Muscle layer of duodenum (tissue), 2 donors: ENCODE results near the gene SIRPA.

Experiments used
- H3K27ac ChIP-seq: one replicate; pipeline ENCODE4 v1.7.0; 2013; ENCODE audit warnings: mild to moderate bottlenecking, low read length
- H3K27me3 ChIP-seq: one replicate; pipeline ENCODE4 v1.7.0; 2013; ENCODE audit warnings: low read depth, mild to moderate bottlenecking, control low read depth, low read length
- H3K36me3 ChIP-seq, 2 donors: one replicate each; pipeline ENCODE4 v1.7.0; 2013; ENCODE audit warnings: low read length in 2 of 2, control low read depth in 1 of 2, mild to moderate bottlenecking in 1 of 2; ENCODE audit not compliant: insufficient read depth in 2 of 2, control insufficient read depth in 1 of 2
- H3K4me1 ChIP-seq, 2 donors: one replicate each; pipeline ENCODE4 v1.7.0; 2013; ENCODE audit warnings: low read length in 2 of 2, mild to moderate bottlenecking in 2 of 2, control low read depth in 1 of 2, moderate library complexity in 1 of 2; ENCODE audit not compliant: insufficient read depth in 2 of 2, control insufficient read depth in 1 of 2
- H3K4me3 ChIP-seq, 2 donors: one replicate each; pipeline ENCODE4 v1.7.0; 2013; ENCODE audit warnings: low read length in 2 of 2, low read depth in 1 of 2, mild to moderate bottlenecking in 1 of 2
- H3K9me3 ChIP-seq, 2 donors: one replicate each; pipeline ENCODE4 v1.7.0; 2013; ENCODE audit warnings: low read length in 2 of 2, control low read depth in 1 of 2, mild to moderate bottlenecking in 1 of 2; ENCODE audit not compliant: control insufficient read depth in 1 of 2
- donor health status: healthy.

The SIRPA gene

GRCh38 chr20:1944345-1945091, 49.3 kb downstream of the SIRPA start:
- Histone ChIP-seq H3K4me1 (peaks cover 6 to 22% of the 10 kb centered on the region in 2 donors), H3K4me3 (no peak overlapping the region), H3K9me3 (no peaks in the 10 kb centered on the region), H3K36me3 (no peaks in the 10 kb centered on the region), H3K27me3 (no peaks in the 10 kb centered on the region), H3K27ac (no peak overlapping the region)

GRCh38 chr20:1945134-1945618, 50.0 kb downstream of the SIRPA start:
- no peaks in the 10 kb centered on the region for H3K27me3 ChIP-seq
- peaks cover 6 to 22% of the 10 kb centered on the region in 2 donors for H3K4me1 ChIP-seq
- no peak overlapping the region for H3K4me3 ChIP-seq
- H3K27ac ChIP-seq = peak overlapping the region; percentile 34
- no peaks in the 10 kb centered on the region for H3K36me3 ChIP-seq
- H3K9me3 ChIP-seq = no peaks in the 10 kb centered on the region

GRCh38 chr20:1945660-1946059, 50.5 kb downstream of the SIRPA start:
- no peaks in the 10 kb centered on the region for H3K27me3 ChIP-seq
- no peaks in the 10 kb centered on the region for H3K36me3 ChIP-seq
- H3K4me1 ChIP-seq = peaks cover 6 to 22% of the 10 kb centered on the region in 2 donors
- no peaks in the 10 kb centered on the region for H3K9me3 ChIP-seq
- H3K4me3 ChIP-seq = no peak overlapping the region
- peak overlapping the region; percentile 34 for H3K27ac ChIP-seq

- peak overlapping the region; percentile 21 for H3K27ac ChIP-seq
- H3K4me3 ChIP-seq = peak overlapping the region; percentile 54 to 60
- no peaks in the 10 kb centered on the region for H3K9me3 ChIP-seq
- H3K36me3 ChIP-seq = no peaks in the 10 kb centered on the region
- no peaks in the 10 kb centered on the region for H3K27me3 ChIP-seq
- H3K4me1 ChIP-seq = peaks cover 6 to 16% of the 10 kb centered on the region in 2 donors
Observed at GRCh38 chr20:1946442-1946761, 51.2 kb downstream of the SIRPA start.

- H3K4me1 ChIP-seq = peaks cover 6 to 15% of the 10 kb centered on the region in 2 donors
- no peaks in the 10 kb centered on the region for H3K36me3 ChIP-seq
- no peaks in the 10 kb centered on the region for H3K27me3 ChIP-seq
- peak overlapping the region; percentile 54 to 60 for H3K4me3 ChIP-seq
- H3K9me3 ChIP-seq = no peaks in the 10 kb centered on the region
- peak overlapping the region; percentile 21 for H3K27ac ChIP-seq
Observed at GRCh38 chr20:1946762-1947534, 51.7 kb downstream of the SIRPA start.

GRCh38 chr20:1947535-1947846, 52.3 kb downstream of the SIRPA start:
- Histone ChIP-seq H3K27ac (no peak overlapping the region), H3K36me3 (no peaks in the 10 kb centered on the region), H3K4me3 (peak overlapping the region; percentile 54 to 60), H3K9me3 (no peaks in the 10 kb centered on the region), H3K27me3 (no peaks in the 10 kb centered on the region), H3K4me1 (peaks cover 6 to 15% of the 10 kb centered on the region in 2 donors)

- H3K4me1 ChIP-seq = peaks cover 4 to 15% of the 10 kb centered on the region in 2 donors
- no peak overlapping the region for H3K27ac ChIP-seq
- H3K4me3 ChIP-seq = no peak overlapping the region
- no peaks in the 10 kb centered on the region for H3K9me3 ChIP-seq
- no peaks in the 10 kb centered on the region for H3K36me3 ChIP-seq
- no peaks in the 10 kb centered on the region for H3K27me3 ChIP-seq
Observed at GRCh38 chr20:1949347-1950100, 54.3 kb downstream of the SIRPA start.

GRCh38 chr20:1950836-1951235, 55.6 kb downstream of the SIRPA start:
- Histone ChIP-seq H3K4me1 (peaks cover 0 to 7% of the 10 kb centered on the region in 2 donors), H3K36me3 (no peaks in the 10 kb centered on the region), H3K4me3 (no peak overlapping the region), H3K9me3 (no peaks in the 10 kb centered on the region), H3K27ac (no peak overlapping the region), H3K27me3 (no peaks in the 10 kb centered on the region)

- H3K4me3 ChIP-seq = no peak overlapping the region
- no peaks in the 10 kb centered on the region for H3K27me3 ChIP-seq
- peaks cover 0 to 7% of the 10 kb centered on the region in 2 donors for H3K4me1 ChIP-seq
- no peaks in the 10 kb centered on the region for H3K9me3 ChIP-seq
- H3K27ac ChIP-seq = no peak overlapping the region
- no peaks in the 10 kb centered on the region for H3K36me3 ChIP-seq
Observed at GRCh38 chr20:1951436-1952115, 56.4 kb downstream of the SIRPA start.

GRCh38 chr20:1952737-1953530, 57.7 kb downstream of the SIRPA start:
- no peaks in the 10 kb centered on the region for H3K36me3 ChIP-seq
- H3K27me3 ChIP-seq = no peaks in the 10 kb centered on the region
- H3K27ac ChIP-seq = no peak overlapping the region

More at GRCh38 chr20:1952737-1953530, 57.7 kb downstream of the SIRPA start:
- no peaks in the 10 kb centered on the region for H3K9me3 ChIP-seq
- no peaks in the 10 kb centered on the region for H3K4me1 ChIP-seq
- no peak overlapping the region for H3K4me3 ChIP-seq
